Pancreas (tissue), 10 donors: ENCODE data around the gene NOX4. TPM values are rescaled to one million over a fixed set of nuclear protein-coding genes. Genes with fewer than 3 reads are reported as not detected.

Source experiments
- ATAC-seq, 4 donors: fragments of 200-7000 bp; cut with Tn5 transposase; one replicate each; pipeline versions ENCODE4 v1.8.0 to v1.9.1; 2020; ENCODE audit warnings: mild to moderate bottlenecking in 4 of 4, moderate library complexity in 4 of 4
- DNase-seq, 6 donors: peaks; one replicate each; pipeline ENCODE4 v3.0.0-alpha.2; 2020
- FAIRE-seq: peaks from 2 replicates; lab custom pipeline; 2012; peaks lifted over from hg19 to GRCh38; lab: Jason Lieb, UNC
- H3K27ac ChIP-seq, 4 donors: fragments of 200-600 bp; sonication (generic); 1 replicate in 3 of 4; 2 replicates in 1 of 4; pipeline versions ENCODE4 v1.5.0 to v1.8.0; 2020
- H3K27me3 ChIP-seq, 4 donors: fragments of 200-600 bp; one replicate each; pipeline ENCODE4 v1.8.0; 2021
- H3K36me3 ChIP-seq, 3 donors: fragments of 200-600 bp; sonication (generic) in 1 of 3; one replicate each; pipeline versions ENCODE4 v1.5.0 to v1.8.0; 2020 to 2021
- H3K4me1 ChIP-seq, 3 donors: fragments of 200-600 bp; one replicate each; pipeline ENCODE4 v1.8.0; 2021
- H3K4me3 ChIP-seq, 4 donors: fragments of 200-600 bp; sonication (generic) in 2 of 4; one replicate each; pipeline versions ENCODE4 v1.5.0 to v1.8.0; 2020 to 2021
- H3K9me3 ChIP-seq, 4 donors: fragments of 200-600 bp; one replicate each; pipeline ENCODE4 v1.8.0; 2021
- CTCF ChIP-seq, 4 donors: fragments of 200-600 bp; sonication (generic) in 3 of 4; IDR thresholded peaks; one replicate each; pipeline versions ENCODE4 v1.5.0 to v1.8.0; 2021; ENCODE audit warnings: antibody characterized with exemption in 4 of 4
- WGBS, 2 donors: extraction: QIAGEN DNeasy Blood & Tissue Kit; methylation state at CpG; one replicate each; pipeline ENCODE4 v1.1.7; 2013; 5-methylcytosine and 5-hydroxymethylcytosine counted together
- intact Hi-C, 3 donors: fragments of 100-400 bp; cut with DNase I; formaldehyde crosslinking; loops; one replicate each; pipeline versions ENCODE4 v1.11.1 to v1.14.2; 2022
- polyA plus RNA-seq, 2 donors: library from polyadenylated mRNA; stranded (reverse); fragments of 200-250 nt; gene quantifications; one replicate each; pipeline ENCODE4 v1.2.3, GENCODE V29; 2013
- total RNA-seq, 6 donors: library from RNA; stranded (reverse); fragmentation: NEBNext Ultra II Directional in 4 of 6; extraction: Animal tissue kit (Norgen Biotek cat#: 25700) in 4 of 6; gene quantifications; one replicate each; pipeline versions ENCODE4 v1.2.1 to v1.2.4, GENCODE V29; 2021 to 2023
- donor health status: healthy with polysubstance abuse.
- donor health status: DM: no; HTN: no; CAD: no; lungs with moderate emphysema.
- donor health status: DM: no; HTN: no; CAD: no.
- donor health status: control.
- donor health status: control.
- donor health status: Bipolar disorder and iron deficiency.
- donor health status: DM: yes; HTN: yes; CAD: no.
- donor health status: DM: no; HTN: no; CAD: no.
- donor health status: DM: no; HTN: no; CAD: no.
- donor health status: DM: yes; HTN: yes; CAD: no.

NOX4 gene
- total and polyA plus RNA-seq, 8 donors, result 0.09 to 2.6 (median 0.41) TPM

- intact Hi-C loops, result no loop called here
- H3K36me3 ChIP-seq, result no peaks in the 10 kb centered on the region
- no peaks in the 10 kb centered on the region for H3K4me1 ChIP-seq
- ATAC-seq (no peak), FAIRE-seq (no peak), DNase-seq (no peak)
- no peak overlapping the region for H3K4me3 ChIP-seq
- no peak overlapping the region for H3K27ac ChIP-seq
- H3K9me3 ChIP-seq, result no peaks in the 10 kb centered on the region
- no peak for TF ChIP-seq CTCF (IDR thresholded peaks at IDR 0.05)
- no peaks in the 10 kb centered on the region for H3K27me3 ChIP-seq
Observed at GRCh38 chr11:89484896-89485295, 6.3 kb downstream of the NOX4 start.

- FAIRE-seq, result no peak
- H3K27ac ChIP-seq, result no peak overlapping the region
- H3K27me3 ChIP-seq, result no peaks in the 10 kb centered on the region
- DNase-seq, result peak in 1 of 6 donors; percentile 41
- ATAC-seq, result peak in 3 of 4 donors; percentile 38 to 70 (median 59)
- H3K9me3 ChIP-seq, result no peaks in the 10 kb centered on the region
- no peaks in the 10 kb centered on the region for H3K36me3 ChIP-seq
- WGBS, 2 donors, result 28 to 32% methylated on average over 6 of the region's 6 CpGs
- peak in 1 of 4 donors; percentile 7 for TF ChIP-seq CTCF (IDR thresholded peaks at IDR 0.05)
- H3K4me1 ChIP-seq, result no peaks in the 10 kb centered on the region
- intact Hi-C loops, result no loop called here
- no peak overlapping the region for H3K4me3 ChIP-seq
Observed at GRCh38 chr11:89477175-89477574, 14.0 kb downstream of the NOX4 start.

GRCh38 chr11:89463266-89463780 lies 27.9 kb downstream of the NOX4 start:
- DNase-seq (no peak), ATAC-seq (no peak), FAIRE-seq (no peak)
- no peaks in the 10 kb centered on the region for H3K27me3 ChIP-seq
- no peak for TF ChIP-seq CTCF (IDR thresholded peaks at IDR 0.05)
- H3K4me1 ChIP-seq, result no peaks in the 10 kb centered on the region
- intact Hi-C loops, result no loop called here
- no peak overlapping the region for H3K27ac ChIP-seq
- no peaks in the 10 kb centered on the region for H3K36me3 ChIP-seq
- H3K9me3 ChIP-seq, result no peaks in the 10 kb centered on the region
- 2 to 5% methylated on average over 1 of the region's 1 CpG for WGBS, 2 donors
- H3K4me3 ChIP-seq, result no peak overlapping the region

GRCh38 chr11:89458716-89459115 lies 32.5 kb downstream of the NOX4 start:
- H3K4me3 ChIP-seq, result no peak overlapping the region
- WGBS, 2 donors, result 18 to 23% methylated on average over 2 of the region's 2 CpGs
- ATAC-seq, result no peak
- no peak for TF ChIP-seq CTCF (IDR thresholded peaks at IDR 0.05)
- H3K27me3 ChIP-seq, result no peaks in the 10 kb centered on the region
- H3K27ac ChIP-seq, result no peak overlapping the region
- intact Hi-C loops, result no loop called here
- FAIRE-seq, result no peak
- no peaks in the 10 kb centered on the region for H3K4me1 ChIP-seq
- H3K9me3 ChIP-seq, result no peaks in the 10 kb centered on the region
- DNase-seq, result no peak
- H3K36me3 ChIP-seq, result no peaks in the 10 kb centered on the region

GRCh38 chr11:89457190-89457589 lies 34.0 kb downstream of the NOX4 start:
- H3K4me3 ChIP-seq, result no peak overlapping the region
- no peaks in the 10 kb centered on the region for H3K27me3 ChIP-seq
- H3K27ac ChIP-seq, result no peak overlapping the region
- DNase-seq (no peak), ATAC-seq (no peak), FAIRE-seq (no peak)
- 72 to 73% methylated on average over 4 of the region's 4 CpGs for WGBS, 2 donors
- H3K36me3 ChIP-seq, result no peaks in the 10 kb centered on the region
- H3K9me3 ChIP-seq, result no peaks in the 10 kb centered on the region
- no peak for TF ChIP-seq CTCF (IDR thresholded peaks at IDR 0.05)
- intact Hi-C loops, result no loop called here
- no peaks in the 10 kb centered on the region for H3K4me1 ChIP-seq
